Thyroid gland (tissue), 4 donors: ENCODE measurements around the gene PFKFB2. TPM values are rescaled to one million over a fixed set of nuclear protein-coding genes. Genes with fewer than 3 reads are reported as not detected.

Source experiments
- DNase-seq, 2 donors: peaks; one replicate each; pipeline ENCODE4 v3.0.0-alpha.2; 2019
- H3K27ac ChIP-seq, 3 donors: fragments of 200-600 bp; sonication (generic); 1 replicate in 2 of 3; 2 replicates in 1 of 3; pipeline ENCODE4 v1.5.1; 2016 to 2019; ENCODE audit warnings: mild to moderate bottlenecking in 1 of 3, moderate library complexity in 1 of 3
- H3K27me3 ChIP-seq: fragments of 200-600 bp; sonication (generic); one replicate; pipeline ENCODE4 v1.5.1; 2019
- H3K36me3 ChIP-seq, 2 donors: fragments of 200-600 bp; sonication (generic); one replicate each; pipeline ENCODE4 v1.5.1; 2016 to 2019
- H3K4me1 ChIP-seq, 2 donors: fragments of 200-600 bp; sonication (generic); one replicate each; pipeline ENCODE4 v1.5.1; 2017 to 2019
- H3K4me3 ChIP-seq, 3 donors: fragments of 200-600 bp; sonication (generic); replicated peaks in 1 of 3; 1 replicate in 2 of 3; 2 replicates in 1 of 3; pipeline ENCODE4 v1.5.1; 2016; ENCODE audit warnings: mild to moderate bottlenecking in 1 of 3
- H3K9me3 ChIP-seq: fragments of 200-600 bp; sonication (generic); one replicate; pipeline ENCODE4 v1.5.1; 2017
- CTCF ChIP-seq, 6 experiments: fragments of 200-600 bp in 3 of 6; fragments of 450-650 bp in 3 of 6; sonication (generic) in 3 of 6; IDR thresholded peaks; one replicate each; pipeline ENCODE4 v1.5.1; 2016 to 2019; ENCODE audit warnings: antibody characterized with exemption in 6 of 6, mild to moderate bottlenecking in 2 of 6, inconsistent platforms in 1 of 6, moderate library complexity in 1 of 6
- POLR2A ChIP-seq, 2 donors: fragments of 450-650 bp; IDR thresholded peaks; one replicate each; pipeline ENCODE4 v1.6.1; 2017; ENCODE audit warnings: antibody characterized with exemption in 2 of 2, mild to moderate bottlenecking in 2 of 2, moderate library complexity in 1 of 2
- WGBS, 2 donors: methylation state at CpG; one replicate each; pipeline ENCODE4 v1.1.5; 2017; 5-methylcytosine and 5-hydroxymethylcytosine counted together
- intact Hi-C: fragments of 100-400 bp; cut with DNase I; formaldehyde crosslinking; loops from one replicate; pipeline ENCODE4 v1.15.1; 2023
- total RNA-seq, 4 donors: library from RNA; depleted of rRNA; stranded (reverse); fragments of >200 nt; gene quantifications; one replicate each; pipeline ENCODE4 v1.2.3, GENCODE V29; 2016

Gene PFKFB2
- total RNA-seq, 4 donors from 2014 or later = 87.7 to 191 (median 110) TPM

- intact Hi-C loops = no loop called here
- no peaks in the 10 kb centered on the region for H3K27me3 ChIP-seq
- no peaks in the 10 kb centered on the region for H3K9me3 ChIP-seq
- DNase-seq = no peak
- TF ChIP-seq POLR2A (IDR thresholded peaks at IDR 0.05) (no peak), CTCF (IDR thresholded peaks at IDR 0.05) (no peak)
- H3K4me1 ChIP-seq = peaks cover 21 to 26% of the 10 kb centered on the region in 2 donors
- 91 to 96% methylated on average over 4 of the region's 4 CpGs for WGBS, 2 donors
- H3K27ac ChIP-seq = no peak overlapping the region
- no peaks in the 10 kb centered on the region for H3K36me3 ChIP-seq
- no peak overlapping the region for H3K4me3 ChIP-seq
Measured at GRCh38 chr1:207018707-207019106, 34.4 kb upstream of the PFKFB2 start.

GRCh38 chr1:207019161-207019560 is 33.9 kb upstream of the PFKFB2 start:
- H3K27me3 ChIP-seq = no peaks in the 10 kb centered on the region
- TF ChIP-seq CTCF (IDR thresholded peaks at IDR 0.05) = no peak
- no peak for TF ChIP-seq POLR2A (IDR thresholded peaks at IDR 0.05)
- intact Hi-C loops = no loop called here
- no peak overlapping the region for H3K27ac ChIP-seq
- DNase-seq = no peak
- no peaks in the 10 kb centered on the region for H3K9me3 ChIP-seq
- no peak overlapping the region for H3K4me3 ChIP-seq
- peaks cover 24 to 30% of the 10 kb centered on the region in 2 donors for H3K4me1 ChIP-seq
- no peaks in the 10 kb centered on the region for H3K36me3 ChIP-seq
- 100% methylated on average over 2 of the region's 2 CpGs for WGBS, 2 donors

- Histone ChIP-seq H3K27ac (no peak overlapping the region), H3K9me3 (no peaks in the 10 kb centered on the region), H3K4me3 (no peak overlapping the region), H3K27me3 (no peaks in the 10 kb centered on the region), H3K4me1 (peaks cover 29 to 35% of the 10 kb centered on the region in 2 donors), H3K36me3 (no peaks in the 10 kb centered on the region)
- intact Hi-C loops = no loop called here
- TF ChIP-seq CTCF (IDR thresholded peaks at IDR 0.05) (no peak), POLR2A (IDR thresholded peaks at IDR 0.05) (no peak)
- no peak for DNase-seq
- 41 to 65% methylated on average over 2 of the region's 2 CpGs for WGBS, 2 donors
Measured at GRCh38 chr1:207019661-207020060, 33.4 kb upstream of the PFKFB2 start.

GRCh38 chr1:207020065-207020708 is 32.9 kb upstream of the PFKFB2 start:
- TF ChIP-seq CTCF (IDR thresholded peaks at IDR 0.05) (no peak), POLR2A (IDR thresholded peaks at IDR 0.05) (no peak)
- Histone ChIP-seq H3K4me1 (peaks cover 35 to 40% of the 10 kb centered on the region in 2 donors), H3K9me3 (no peaks in the 10 kb centered on the region), H3K27ac (no peak overlapping the region), H3K4me3 (no peak overlapping the region), H3K27me3 (no peaks in the 10 kb centered on the region), H3K36me3 (no peaks in the 10 kb centered on the region)
- intact Hi-C loops = no loop called here
- 89 to 94% methylated on average over 9 of the region's 9 CpGs for WGBS, 2 donors
- DNase-seq = no peak

- no peak for DNase-seq
- H3K4me3 ChIP-seq = no peak overlapping the region
- 87 to 89% methylated on average over 4 of the region's 4 CpGs for WGBS, 2 donors
Measured at GRCh38 chr1:207020709-207021107, 32.4 kb upstream of the PFKFB2 start.

More at GRCh38 chr1:207020709-207021107, 32.4 kb upstream of the PFKFB2 start:
- Histone ChIP-seq H3K36me3 (no peaks in the 10 kb centered on the region), H3K4me1 (peaks cover 39 to 46% of the 10 kb centered on the region in 2 donors), H3K27me3 (no peaks in the 10 kb centered on the region), H3K9me3 (no peaks in the 10 kb centered on the region), H3K27ac (no peak overlapping the region)
- TF ChIP-seq POLR2A (IDR thresholded peaks at IDR 0.05) (no peak), CTCF (IDR thresholded peaks at IDR 0.05) (no peak)
- intact Hi-C loops = no loop called here
